ENCODE measurements around the gene SLC33A1.

GRCh38 chr3:155876503-155876902 lies 22.3 kb upstream of the SLC33A1 start:
- TF ChIP-seq EZH2 (IDR thresholded peaks at IDR 0.05; ENCODE audit: borderline replicate concordance, insufficient read depth, low read length, poor library complexity, severe bottlenecking) (no peak), CTCF (IDR thresholded peaks at IDR 0.05; ENCODE audit: poor library complexity, severe bottlenecking) (no peak), POLR2AphosphoS5 (IDR thresholded peaks at IDR 0.05) (no peak), TAF1 (IDR thresholded peaks at IDR 0.05; ENCODE audit: low read depth) (no peak), REST (IDR thresholded peaks at IDR 0.05; ENCODE audit: borderline replicate concordance) (no peak), SMC3 (conservative IDR thresholded peaks at IDR 0.05; ENCODE audit: poor library complexity) (no peak)

All from neural cell (in vitro differentiated cells).